ENCODE measurements around the gene RFX1. TPM values are rescaled to one million over a fixed set of nuclear protein-coding genes. Genes with fewer than 3 reads are reported as not detected.

Gene RFX1
- total and polyA plus RNA-seq, 2 donors (not counting 1 experiment from before 2014, with no cell fraction given): 9.2 to 33.3 TPM

DNA sequence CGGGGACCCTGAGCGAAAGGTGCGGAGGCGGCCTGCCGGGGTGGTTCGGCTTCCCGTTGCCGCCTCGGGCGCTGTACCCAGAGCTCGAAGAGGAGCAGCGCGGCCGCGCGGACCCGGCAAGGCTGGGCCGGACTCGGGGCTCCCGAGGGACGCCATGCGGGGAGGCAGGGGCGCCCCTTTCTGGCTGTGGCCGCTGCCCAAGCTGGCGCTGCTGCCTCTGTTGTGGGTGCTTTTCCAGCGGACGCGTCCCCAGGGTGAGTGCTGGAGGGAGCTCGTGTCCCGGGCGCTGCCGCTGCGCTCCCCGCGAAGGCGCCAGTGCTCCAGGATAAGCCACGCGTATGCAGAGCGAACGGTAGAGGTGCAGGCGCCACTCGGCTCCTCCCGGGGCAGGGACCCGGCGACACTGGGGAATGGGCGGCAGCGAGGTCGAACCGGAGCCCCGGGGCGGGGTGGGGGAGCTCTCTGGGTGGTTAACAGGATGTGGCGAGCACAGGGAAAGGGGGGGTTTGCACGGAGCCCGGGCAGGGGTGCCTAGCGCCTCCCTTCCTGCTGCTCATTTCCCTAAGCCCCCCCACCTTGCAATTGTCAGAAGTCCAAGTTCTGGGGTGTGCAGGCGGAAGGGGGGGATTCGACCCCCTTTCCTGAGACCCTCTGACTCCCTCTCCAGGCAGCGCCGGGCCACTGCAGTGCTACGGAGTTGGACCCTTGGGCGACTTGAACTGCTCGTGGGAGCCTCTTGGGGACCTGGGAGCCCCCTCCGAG is 25.8 kb upstream of the RFX1 start, which contains the start of gene IL27RA:
TSS of gene IL27RA (plus strand) at position 44 of the 762 bp plus-strand sequence. CDS start at position 155, 111 bp downstream.
- intact Hi-C loops (cut with micrococcal nuclease): loop anchor here (1.0 to 2.0 kb wide), 6 partner anchors 13 to 152 kb away; partner anchors contain the start of genes BRME1, CC2D1A, DCAF15 and RFX1
- Histone ChIP-seq H3K4me3 (ENCODE audit: control extremely low read depth in 1 of 5, extremely low read depth in 1 of 5, insufficient read depth in 1 of 5, low read depth in 2 of 5, low read length in 4 of 5) (peak within 1 kb of the TSS; percentile 26 to 95 (median 83)), H3K9ac (ENCODE audit: low read length) (peak within 1 kb of the TSS; percentile 75), H3K79me2 (ENCODE audit: control insufficient read depth, insufficient read depth, low read length) (peaks cover 29% of the 10 kb centered on the region), H3K27ac (ENCODE audit: low read length in 2 of 2) (peak within 1 kb of the TSS; percentile 83 to 94), H3K36me3 (replicated peaks in 1 of 2; ENCODE audit: control extremely low read depth in 1 of 2, control insufficient read depth in 1 of 2, extremely low read depth in 1 of 2, insufficient read depth in 2 of 2, low read length in 1 of 2) (peaks cover 2 to 13% of the 10 kb centered on the region in 2 experiments), H3K9me3 (ENCODE audit: control extremely low read depth in 1 of 3, control insufficient read depth in 2 of 3, insufficient read depth in 1 of 3, low read length in 2 of 3) (peaks cover 0 to 5% (median 0%) of the 10 kb centered on the region in 3 donors), H2AFZ (ENCODE audit: insufficient read depth, low read depth, low read length, poor library complexity, severe bottlenecking) (peak within 1 kb of the TSS; percentile 73), H3K4me1 (ENCODE audit: control insufficient read depth in 2 of 2, insufficient read depth in 2 of 2, low read length in 2 of 2) (peaks cover 22 to 42% of the 10 kb centered on the region in 2 donors), H3K27me3 (replicated peaks in 1 of 4; ENCODE audit: control extremely low read depth in 1 of 4, control insufficient read depth in 3 of 4, insufficient read depth in 4 of 4, low read length in 3 of 4) (no peaks in the 10 kb centered on the region), H4K20me1 (ENCODE audit: control insufficient read depth, insufficient read depth, low read length, poor library complexity, severe bottlenecking) (peaks cover 14% of the 10 kb centered on the region), H3K4me2 (replicated peaks; ENCODE audit: low read depth, low read length, poor library complexity, severe bottlenecking) (peak within 1 kb of the TSS; percentile 83)
- Mint-ChIP-seq H3K4me3 (peak within 1 kb of the TSS; percentile 94), H3K9me3 (ENCODE audit: insufficient read depth) (no peaks in the 10 kb centered on the region), H3K4me1 (peaks cover 38% of the 10 kb centered on the region), H3K27ac (peak within 1 kb of the TSS; percentile 94), H3K27me3 (no peaks in the 10 kb centered on the region)
- ChIA-PET POLR2A (interaction anchor here (0.6 to 2.7 kb wide), 20 partner anchors 10 to 465 kb away, joined by 3 to 24 read pairs (median 4); partner anchors contain the start of genes DCAF15, RFX1 and ZSWIM4), CTCF (interaction anchor here (0.6 to 3.8 kb wide), 35 partner anchors 8 to 434 kb away, joined by 3 to 30 read pairs (median 4); partner anchors contain the start of genes ASF1B, DCAF15, MISP3 and RFX1)
- TF ChIP-seq, protein P1, sequence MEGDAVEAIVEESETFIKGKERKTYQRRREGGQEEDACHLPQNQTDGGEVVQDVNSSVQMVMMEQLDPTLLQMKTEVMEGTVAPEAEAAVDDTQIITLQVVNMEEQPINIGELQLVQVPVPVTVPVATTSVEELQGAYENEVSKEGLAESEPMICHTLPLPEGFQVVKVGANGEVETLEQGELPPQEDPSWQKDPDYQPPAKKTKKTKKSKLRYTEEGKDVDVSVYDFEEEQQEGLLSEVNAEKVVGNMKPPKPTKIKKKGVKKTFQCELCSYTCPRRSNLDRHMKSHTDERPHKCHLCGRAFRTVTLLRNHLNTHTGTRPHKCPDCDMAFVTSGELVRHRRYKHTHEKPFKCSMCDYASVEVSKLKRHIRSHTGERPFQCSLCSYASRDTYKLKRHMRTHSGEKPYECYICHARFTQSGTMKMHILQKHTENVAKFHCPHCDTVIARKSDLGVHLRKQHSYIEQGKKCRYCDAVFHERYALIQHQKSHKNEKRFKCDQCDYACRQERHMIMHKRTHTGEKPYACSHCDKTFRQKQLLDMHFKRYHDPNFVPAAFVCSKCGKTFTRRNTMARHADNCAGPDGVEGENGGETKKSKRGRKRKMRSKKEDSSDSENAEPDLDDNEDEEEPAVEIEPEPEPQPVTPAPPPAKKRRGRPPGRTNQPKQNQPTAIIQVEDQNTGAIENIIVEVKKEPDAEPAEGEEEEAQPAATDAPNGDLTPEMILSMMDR (IDR thresholded peaks at IDR 0.05): peak; percentile 68
- no peak for TF ChIP-seq EZH2 (IDR thresholded peaks at IDR 0.05; ENCODE audit: borderline replicate concordance, insufficient read depth, low read depth, low read length, poor library complexity, severe bottlenecking)
- ATAC-seq (ENCODE audit: low read depth) (peak; percentile 72), DNase-seq (peak; percentile 84)
- under 1% methylated on average over 52 of the region's 63 CpGs for WGBS (ENCODE audit: insufficient coverage)

Data from B cell (primary cell).